HG02973 (cell line): Measurements from ENCODE around the gene RIMS4.
"Not testable (repeated sequence)": the region's sequence is repeated elsewhere in the genome, so short reads cannot be mapped to it uniquely, and the experiment has no call there.

Source experiments
- ATAC-seq: cut with Tn5 transposase; IDR thresholded peaks from one replicate; pipeline ENCODE4 v1.9.1; 2021; ENCODE audit warnings: moderate library complexity; ENCODE audit not compliant: unreplicated experiment

Gene RIMS4

DNA sequence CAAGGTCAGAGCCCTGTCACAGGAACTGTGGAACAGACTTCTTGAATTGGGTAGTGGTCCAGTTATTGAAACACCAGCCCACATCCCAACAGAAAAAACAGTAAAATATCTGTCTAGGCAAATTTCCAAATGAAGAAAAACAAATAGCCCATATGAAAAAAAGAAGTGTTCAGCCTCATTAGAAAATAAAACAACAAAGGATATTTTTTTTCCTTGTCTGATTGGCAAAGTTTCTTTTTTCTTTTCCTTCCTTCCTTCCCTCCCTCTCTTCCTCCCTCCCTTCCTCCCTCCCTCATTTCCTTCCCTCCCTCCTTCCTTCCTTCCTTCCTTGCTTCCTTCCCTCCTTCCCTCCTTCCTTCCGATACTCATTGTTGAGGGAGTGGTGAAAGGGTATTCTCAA, 20.6 kb upstream of the RIMS4 start:
- ATAC-seq = no peak

DNA sequence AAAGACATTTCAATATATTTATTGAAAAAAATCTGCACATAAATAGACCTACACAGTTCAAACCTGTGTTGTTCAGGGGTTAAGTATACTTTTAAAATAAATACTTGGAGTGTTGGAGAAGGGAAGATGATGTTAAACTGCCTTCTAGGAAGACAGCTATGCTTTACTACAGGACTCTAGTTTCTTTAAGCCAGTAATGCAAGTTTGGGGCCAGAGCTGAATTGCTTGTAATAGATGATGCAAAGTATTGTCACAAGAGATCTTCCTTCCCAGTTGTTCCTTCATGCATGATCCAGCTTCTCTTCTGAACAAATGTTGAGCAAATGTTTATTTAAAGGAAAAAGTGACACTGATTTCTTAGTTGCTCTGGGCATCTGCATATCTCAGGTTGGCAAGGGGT, 20.2 kb upstream of the RIMS4 start:
- ATAC-seq = no peak

DNA sequence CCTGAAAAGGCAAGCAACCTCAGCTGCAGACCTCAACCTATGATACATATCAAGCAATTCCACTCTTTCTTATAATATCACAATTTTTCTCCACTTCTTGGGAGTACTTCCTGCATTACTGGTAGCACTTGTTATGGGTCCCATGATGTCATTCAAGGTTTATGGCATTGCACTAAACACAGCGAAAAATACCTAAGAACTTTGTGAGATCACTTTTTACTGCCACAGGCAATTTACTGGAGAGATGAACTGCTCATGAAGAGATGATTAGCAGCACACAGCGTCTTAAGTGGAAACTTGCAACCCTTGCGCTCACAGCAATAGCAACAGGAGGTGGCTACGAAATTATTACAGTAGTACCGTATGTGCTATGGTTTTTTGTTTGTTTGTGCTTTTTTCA, 19.3 kb upstream of the RIMS4 start:
- ATAC-seq = no peak

DNA sequence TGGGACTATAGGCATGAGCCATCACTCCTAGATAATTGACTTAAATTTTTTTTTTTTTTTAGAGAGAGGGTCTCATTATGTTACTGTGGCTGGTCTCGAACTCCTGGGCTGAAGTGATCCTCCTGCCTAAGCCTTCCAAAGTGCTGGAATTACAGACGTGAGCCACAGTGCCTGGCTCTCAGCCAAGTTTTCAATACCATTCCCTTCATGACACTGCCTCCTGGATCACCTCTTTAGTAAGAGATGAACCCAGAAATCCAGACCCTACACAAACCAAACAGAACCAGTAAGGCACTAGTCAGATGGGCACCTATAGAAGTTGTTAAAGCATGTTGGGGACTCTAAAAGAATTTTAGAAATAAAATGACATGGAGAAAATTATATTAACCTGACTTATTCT, 18.3 kb upstream of the RIMS4 start:
- no peak for ATAC-seq

DNA sequence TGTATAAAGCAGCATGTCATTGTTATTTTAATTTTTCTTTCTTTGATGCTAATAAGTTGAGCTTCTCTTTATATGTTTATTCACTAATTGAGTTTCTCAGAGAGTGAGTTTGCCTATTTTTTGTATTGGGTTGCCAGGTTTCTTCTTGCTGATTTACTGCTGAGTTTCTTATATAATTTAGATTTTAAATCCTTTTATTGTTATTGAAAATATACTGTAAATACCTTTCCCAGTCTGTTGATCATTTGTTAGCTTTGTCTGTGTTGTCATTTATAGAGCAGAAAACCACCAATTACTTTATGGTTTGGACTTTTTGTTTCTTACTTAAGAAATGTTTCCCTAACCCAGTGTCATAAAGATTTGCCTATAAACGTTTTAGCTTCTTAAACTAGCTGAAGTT, 17.1 kb upstream of the RIMS4 start:
- no peak for ATAC-seq

DNA sequence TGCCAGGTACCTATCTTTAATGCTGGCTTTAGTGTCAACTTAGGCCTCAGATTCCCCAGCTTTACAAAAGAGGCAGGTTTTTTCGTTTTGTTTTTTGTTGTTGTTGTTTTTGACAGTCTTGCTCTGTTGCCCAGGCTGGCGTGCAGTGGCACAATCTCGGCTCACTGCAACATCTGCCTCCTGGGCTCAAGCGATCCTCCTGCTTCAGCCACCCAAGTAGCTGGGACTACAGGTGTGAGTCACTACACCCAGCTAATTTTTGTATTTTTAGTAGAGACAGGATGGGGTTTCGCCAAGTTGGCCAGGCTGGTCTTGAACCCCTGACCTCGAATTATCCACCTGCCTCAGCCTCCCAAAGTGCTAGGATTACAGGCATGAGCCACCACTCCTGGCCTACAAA, 11.2 kb upstream of the RIMS4 start:
- ATAC-seq = not testable (repeated sequence)

DNA sequence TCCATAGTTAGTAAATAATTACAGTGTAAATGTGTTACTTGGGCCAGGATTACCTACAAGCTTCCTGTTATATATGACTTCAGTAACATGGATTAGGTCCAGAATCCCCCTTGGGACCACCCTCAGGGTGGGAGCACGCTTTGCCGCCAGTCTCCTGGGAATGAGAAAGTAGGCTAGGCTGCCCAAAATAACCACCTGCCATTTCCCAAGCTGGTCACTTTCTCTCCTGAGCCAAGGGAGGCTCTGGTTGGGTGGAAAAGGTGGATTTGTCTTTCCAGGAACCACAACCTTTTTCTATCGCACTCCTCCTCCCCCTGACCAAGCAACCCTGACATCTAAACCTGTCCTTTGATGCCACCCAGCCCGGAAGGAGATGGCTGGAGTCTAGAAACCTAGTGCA, 9.6 kb upstream of the RIMS4 start:
- ATAC-seq = no peak

DNA sequence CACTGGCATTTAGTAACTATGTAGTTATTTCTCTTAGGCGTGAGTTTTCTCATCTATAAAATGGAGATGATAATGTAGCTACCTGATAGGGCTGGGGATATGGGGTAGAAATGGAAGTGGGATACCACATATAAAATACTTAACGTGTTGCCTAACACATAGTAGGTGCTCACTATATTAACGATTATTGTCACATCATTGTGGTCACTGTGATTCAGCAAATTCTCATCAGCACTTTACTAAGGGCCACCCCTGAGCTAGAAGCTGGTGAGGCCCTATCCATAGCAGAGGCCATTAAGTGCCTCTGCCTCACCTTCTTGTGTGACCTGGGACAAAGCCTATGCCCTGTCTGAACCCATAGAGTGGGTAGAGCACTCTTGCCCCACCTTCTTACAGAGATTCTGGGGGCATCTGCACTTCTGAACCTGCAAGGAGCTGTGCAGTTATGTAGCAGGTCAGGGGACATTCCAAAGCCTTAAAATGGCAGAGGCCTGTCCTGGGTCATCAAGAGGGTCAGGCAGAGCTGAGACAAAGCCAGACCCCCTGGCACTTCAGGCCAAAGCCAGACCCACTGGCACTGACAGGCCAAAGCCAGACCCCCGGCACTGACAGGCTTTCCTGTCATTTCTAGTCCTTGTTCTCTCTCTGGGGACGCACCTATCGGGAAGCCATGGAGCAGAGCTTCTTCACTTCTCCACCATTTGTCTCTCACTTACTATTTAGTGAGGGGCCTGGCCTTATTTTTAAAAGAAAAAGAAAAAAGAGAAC, 7.0 kb upstream of the RIMS4 start:
- no peak for ATAC-seq

DNA sequence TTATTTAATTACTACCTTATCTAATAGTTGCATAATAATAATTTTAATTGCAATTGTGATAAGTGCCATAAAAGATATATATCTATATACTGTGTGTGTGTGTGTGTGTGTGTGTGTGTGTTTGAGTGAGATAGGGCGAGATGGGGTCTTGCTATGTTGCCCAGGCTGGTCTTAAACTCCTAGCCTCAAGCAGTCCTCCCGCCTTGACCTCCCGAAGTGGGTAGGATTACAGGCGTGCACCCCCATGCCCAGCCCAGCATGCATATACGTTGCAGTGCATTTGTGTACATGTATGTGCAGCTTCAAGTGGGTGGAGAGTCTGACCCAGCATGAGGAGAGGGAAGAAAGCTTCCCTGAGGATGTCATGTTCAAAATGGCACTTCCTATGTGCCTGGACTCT, 4.6 kb upstream of the RIMS4 start:
- ATAC-seq = no peak

DNA sequence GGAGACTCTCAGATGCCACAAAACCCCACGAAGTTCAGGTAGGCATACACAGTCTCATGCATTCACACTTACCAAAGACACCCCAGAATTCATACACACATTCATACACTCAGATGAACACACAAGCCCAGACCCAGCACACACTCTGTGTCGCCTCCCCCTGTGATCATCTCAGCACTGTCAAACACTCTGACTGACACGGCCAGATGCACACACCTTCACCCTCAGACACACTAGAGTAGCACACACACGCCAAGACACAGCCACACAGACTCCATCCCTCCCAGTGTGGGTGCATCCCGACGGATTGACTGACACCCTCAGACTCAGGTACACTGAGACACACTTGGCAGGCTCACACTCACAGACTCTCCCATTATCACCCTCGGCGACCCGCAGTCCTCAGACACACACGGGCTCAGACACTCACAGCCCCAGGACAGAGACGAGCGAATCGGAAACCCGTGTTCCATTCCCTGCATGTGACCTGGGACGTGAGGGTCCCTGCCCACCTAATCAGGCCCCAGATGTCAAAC, 872 bp upstream of the RIMS4 start:
- ATAC-seq = no peak

DNA sequence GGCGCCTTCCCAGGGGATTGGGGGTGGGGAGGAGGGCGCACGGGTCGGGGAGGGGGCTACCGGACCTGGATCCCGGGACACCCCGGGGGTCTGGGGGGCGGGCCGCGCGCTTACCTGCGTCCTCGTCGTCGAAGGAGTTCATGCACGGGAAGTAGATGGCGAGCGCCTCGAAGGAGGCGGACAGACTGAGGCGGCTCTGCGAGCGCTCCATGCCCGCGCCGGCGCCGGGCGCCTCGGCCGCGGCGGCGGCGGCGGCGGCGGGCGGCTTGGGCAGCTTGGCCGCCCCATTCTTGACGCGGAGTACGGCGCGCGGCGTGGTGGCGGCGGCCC, 320 bp downstream of the RIMS4 start:
- no peak for ATAC-seq

DNA sequence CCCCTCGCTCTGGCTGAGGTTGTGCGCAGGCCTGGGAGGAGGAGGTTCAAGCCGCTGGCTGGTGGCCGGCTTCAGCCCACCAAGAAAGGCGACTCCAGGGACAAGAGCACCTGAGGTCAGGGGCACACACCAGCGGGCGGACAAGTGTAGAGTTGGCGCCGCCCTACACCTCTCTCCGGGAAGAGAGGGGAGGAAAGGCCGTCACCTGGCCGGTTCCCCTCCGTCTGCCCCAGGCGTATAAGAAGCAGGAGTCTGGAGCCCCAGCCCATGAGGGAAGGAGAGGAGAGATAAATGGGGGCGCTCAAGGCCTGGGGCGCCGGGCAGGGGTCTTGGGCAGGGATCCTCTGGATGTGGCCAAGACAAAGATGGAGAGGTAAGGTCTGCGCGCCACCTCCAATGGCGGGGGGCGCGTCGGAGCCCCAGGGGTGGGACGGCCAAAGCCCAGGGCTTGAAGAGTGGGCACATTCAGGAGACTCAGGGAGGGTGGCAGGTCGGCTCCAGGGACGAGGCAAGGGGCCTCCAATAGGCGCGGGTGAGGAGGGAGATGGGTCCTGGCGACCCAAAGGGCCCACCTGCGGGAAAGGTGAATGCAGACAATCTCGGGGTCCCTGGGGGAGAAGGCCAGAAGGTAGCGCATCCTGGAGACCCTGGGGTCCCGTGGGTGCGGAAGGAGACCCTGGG, 826 bp downstream of the RIMS4 start:
- no peak for ATAC-seq

DNA sequence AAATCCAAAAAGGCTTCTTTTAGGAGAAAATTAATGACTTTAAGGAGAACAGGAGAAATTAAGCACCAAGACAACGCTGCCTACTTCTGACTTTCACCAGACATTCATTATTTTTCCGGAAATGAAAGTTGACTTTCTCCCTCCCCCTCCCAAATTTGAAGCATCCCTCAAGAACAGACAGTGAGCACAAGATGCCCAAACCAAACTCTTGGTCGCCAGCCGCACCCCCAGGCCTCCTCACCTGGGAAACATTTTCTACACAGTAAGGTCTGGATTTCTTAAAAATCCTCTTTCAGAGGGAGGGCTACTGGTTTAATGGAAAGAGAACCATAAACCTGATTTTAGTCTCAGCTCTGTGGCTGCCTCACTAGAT, 2.7 kb downstream of the RIMS4 start:
- no peak for ATAC-seq

DNA sequence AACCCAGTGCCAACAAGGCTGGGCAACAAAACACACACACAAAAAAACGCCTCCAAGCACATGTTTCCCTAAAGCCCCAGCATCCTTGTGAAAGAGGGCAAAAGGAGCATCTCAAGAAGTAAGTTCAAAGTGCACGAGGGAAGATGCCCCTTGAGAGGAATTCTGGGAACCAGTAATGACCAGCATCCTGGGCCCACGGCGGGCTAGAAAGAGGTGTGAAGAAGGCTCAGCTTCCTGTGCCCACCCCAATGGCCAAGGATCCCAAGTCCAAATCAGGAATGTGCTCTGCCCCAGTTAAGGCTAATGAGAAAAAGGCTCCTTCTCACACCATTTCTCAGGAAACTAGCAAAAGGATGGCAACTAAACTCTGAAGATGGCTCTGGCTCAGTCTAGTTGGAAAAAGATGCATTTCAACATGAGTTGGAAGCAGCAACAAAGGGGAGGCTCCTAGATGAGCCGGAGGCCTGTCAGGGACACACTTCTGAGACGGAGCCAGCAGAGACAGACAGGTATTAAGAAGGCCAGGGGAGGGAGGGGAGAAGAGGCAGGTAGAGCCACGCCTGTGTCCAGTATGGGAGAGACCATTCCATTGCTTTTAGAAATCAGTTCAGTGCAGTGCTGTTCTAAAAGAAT, 3.2 kb downstream of the RIMS4 start:
- no peak for ATAC-seq

DNA sequence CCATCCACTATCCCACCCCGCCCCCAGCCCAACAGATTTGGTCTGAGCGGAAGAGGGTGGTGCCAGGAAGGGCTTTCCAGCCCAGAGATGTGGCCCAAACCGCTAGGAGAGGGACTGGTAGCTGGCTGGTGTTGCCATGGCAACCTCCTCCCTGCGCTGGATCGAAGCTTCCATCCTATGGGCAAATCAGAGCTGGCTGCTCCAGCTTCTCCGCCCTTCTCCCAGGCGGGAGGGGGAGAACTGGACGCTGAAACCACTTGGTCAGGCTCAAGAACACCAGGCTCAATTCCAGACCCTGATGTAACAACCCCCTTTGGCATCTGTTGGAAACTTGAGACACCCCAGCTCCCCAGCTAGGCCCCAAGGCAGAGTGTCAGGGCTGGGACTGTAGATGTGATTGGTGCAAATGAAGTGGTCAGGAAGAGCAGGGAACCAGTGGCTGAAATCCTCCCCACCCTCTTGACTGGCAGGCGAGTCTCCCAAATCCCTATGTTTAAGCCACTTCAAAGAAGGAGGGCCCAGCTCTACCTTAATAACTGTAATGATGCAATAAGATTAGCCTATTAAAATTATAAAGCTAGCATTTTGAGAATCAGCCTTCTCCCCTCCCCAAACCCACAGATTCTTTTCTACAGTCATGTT, 4.2 kb downstream of the RIMS4 start:
- no peak for ATAC-seq

DNA sequence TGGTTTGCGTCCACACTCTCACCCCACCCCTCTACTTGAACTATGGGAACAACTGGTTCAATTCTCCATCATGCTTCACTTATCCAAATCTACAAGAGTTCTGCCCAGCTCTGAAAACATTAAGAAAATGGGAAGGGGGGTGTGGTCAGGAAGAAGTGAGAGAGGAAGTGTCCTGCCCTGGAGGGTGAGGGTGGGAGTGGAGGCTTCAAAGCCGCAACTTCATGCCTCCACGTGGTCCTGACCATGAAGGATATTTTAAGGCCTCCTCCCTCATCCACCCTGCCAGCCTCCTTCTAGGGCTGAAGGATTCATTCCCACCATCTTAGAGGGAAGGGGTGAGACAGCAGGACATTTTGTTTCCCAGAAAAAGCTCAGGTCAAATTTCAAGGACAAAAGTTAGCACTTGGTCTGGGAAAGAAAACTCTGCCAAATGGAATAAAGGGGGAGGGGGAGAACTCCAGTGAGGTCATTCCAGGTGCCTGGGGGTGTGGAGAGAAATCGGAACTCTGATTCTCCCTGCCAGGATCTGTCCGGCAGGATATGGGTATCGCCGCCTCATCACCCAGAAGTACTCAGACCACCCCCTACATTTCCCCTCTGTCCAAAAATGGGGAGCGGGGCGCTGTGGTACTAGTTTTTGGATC, 4.9 kb downstream of the RIMS4 start:
- no peak for ATAC-seq

DNA sequence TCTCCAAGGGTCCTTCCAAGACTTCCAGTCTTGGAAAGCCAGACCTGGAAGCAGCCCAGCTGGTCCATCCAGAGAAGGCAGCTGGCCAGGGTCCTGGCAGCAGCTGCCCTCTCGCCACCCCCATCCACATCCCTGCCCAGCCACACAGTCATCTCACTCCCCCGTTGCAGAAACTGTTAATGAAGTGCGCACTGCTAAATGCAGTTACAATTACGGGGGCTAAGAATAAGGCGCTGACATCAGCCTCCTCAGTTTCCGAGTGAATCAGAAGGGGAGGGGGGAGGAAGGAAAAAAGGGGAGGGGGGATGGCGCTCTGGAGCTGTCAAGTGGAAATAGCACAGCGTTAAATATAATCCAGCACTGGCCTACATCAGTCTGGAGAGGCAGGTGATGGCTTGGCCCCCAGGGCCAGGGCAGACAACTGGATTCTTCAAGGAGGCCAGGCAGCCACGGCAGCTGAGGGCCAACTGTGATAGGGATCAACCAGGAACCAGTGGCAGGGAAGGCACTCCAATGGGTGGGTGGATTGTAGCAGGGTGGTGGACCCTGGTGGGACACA, 6.9 kb downstream of the RIMS4 start:
- no peak for ATAC-seq

DNA sequence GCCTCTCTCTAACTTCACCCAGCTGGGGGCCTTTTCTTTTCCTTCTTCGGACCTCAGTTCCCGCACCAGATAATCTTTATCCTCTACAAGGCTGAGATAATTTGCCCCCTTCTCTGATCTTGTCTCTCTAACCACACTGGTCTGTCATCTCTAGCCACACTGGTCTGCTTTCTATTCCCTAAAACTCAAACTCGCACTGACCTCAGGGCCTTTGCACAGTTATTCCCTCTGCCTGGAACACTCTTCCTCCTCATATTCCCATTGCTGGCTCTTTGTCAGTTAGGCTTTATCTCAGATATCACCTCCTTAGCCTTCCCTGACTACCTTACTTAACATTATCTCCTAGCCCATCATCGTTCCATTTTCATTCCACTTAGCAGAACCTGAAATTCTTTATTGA, 7.6 kb downstream of the RIMS4 start:
- ATAC-seq = no peak

DNA sequence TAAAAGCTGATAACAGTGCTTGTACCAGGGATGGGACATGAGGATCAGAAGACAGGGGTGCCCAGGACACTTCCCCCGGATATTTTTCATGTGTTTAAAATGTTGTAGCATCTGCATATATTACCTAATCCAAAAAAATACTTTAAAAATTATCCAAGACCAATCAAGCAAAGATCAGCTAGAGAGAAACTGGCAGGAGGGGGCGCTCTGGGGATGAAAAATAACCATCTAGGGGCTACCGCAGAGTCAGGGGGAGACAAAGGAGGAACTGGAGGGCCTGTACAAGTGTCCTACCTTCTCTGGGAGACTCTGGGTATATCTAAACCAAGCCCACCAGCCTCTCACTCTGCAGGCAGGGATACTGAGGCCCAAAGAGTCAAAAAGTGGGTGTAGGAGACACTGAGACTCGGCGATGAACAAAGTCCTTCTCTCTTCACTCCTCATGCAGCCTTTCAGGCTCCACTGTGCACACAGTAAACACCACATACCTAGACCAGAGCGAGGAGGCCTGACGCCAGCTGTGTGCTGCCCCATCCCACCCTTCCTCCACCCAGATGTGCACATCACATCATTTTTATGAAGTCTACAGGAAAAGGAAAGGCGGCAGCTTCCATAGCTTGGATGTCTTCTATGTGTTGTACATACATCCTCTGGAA, 9.8 kb downstream of the RIMS4 start:
- ATAC-seq = no peak

DNA sequence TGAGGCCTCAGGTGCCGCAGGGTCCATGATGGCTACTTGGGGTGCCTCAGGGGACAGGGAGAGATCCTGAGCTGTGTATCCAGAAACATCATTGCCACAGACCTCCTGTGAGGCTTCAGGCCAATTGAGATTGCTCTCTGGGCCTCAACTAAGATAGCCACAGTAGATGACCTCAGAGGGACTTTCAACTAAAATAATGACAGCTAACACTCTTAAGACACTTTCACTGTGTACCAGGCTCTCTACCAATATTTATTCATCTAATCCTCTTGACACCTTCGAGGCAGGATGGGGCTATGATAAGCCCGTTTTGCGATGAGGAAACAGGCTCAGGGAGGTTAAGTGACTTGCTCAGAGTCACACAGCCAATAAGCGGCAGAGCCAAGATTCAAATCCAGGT, 10.7 kb downstream of the RIMS4 start:
- no peak for ATAC-seq
